ENCODE measurements around the gene ALK. TPM values are rescaled to one million over a fixed set of nuclear protein-coding genes. Genes with fewer than 3 reads are reported as not detected.

Gene ALK
- total and polyA plus RNA-seq, 10 of the 15 experiments (the other 5 are each of a cell fraction or from before 2014, with no cell fraction given) = 0.11 TPM; not detected in 9

DNA sequence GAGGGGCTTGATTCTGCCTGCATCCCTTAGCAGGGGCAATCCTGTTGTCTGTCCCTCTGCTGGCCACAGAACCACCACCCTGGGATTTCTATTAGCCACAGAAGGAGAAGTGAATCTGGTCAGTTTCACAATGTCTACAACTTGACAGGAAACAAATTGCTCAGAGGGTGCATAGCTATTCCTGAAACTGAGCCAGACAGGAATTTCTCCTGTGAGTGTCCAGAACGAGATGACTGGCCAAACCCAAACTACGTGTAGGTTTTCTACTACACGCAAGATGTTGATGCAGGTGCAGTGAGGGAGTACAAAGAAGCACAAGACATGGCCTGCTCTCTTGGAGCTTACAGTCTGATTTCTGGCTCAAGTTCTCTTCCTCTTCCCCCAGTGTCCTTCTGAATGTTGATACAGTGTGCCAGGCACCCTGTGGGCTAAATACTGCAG, 604.3 kb downstream of the ALK start (continued):
- TF ChIP-seq, protein P1, sequence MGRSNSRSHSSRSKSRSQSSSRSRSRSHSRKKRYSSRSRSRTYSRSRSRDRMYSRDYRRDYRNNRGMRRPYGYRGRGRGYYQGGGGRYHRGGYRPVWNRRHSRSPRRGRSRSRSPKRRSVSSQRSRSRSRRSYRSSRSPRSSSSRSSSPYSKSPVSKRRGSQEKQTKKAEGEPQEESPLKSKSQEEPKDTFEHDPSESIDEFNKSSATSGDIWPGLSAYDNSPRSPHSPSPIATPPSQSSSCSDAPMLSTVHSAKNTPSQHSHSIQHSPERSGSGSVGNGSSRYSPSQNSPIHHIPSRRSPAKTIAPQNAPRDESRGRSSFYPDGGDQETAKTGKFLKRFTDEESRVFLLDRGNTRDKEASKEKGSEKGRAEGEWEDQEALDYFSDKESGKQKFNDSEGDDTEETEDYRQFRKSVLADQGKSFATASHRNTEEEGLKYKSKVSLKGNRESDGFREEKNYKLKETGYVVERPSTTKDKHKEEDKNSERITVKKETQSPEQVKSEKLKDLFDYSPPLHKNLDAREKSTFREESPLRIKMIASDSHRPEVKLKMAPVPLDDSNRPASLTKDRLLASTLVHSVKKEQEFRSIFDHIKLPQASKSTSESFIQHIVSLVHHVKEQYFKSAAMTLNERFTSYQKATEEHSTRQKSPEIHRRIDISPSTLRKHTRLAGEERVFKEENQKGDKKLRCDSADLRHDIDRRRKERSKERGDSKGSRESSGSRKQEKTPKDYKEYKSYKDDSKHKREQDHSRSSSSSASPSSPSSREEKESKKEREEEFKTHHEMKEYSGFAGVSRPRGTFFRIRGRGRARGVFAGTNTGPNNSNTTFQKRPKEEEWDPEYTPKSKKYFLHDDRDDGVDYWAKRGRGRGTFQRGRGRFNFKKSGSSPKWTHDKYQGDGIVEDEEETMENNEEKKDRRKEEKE (IDR thresholded peaks at IDR 0.05) = no peak
- TF ChIP-seq SIN3A (IDR thresholded peaks at IDR 0.05; ENCODE audit: low read depth, low read length) (no peak), GABPA (IDR thresholded peaks at IDR 0.05; ENCODE audit: low read depth) (no peak), NR2C2 (IDR thresholded peaks at IDR 0.05; ENCODE audit: borderline replicate concordance, control insufficient read depth, insufficient read length, low read depth) (no peak), ATF7 (IDR thresholded peaks at IDR 0.05; ENCODE audit: low read depth) (no peak), NFYA (IDR thresholded peaks at IDR 0.05; ENCODE audit: borderline replicate concordance, low read depth, low read length) (no peak), ATF2 (IDR thresholded peaks at IDR 0.05; ENCODE audit: low read length) (peak; percentile 90), RBBP5 (conservative IDR thresholded peaks at IDR 0.05) (no peak), SMAD1 (IDR thresholded peaks at IDR 0.05; ENCODE audit: low read depth, partially characterized antibody) (no peak), SREBF1 (IDR thresholded peaks at IDR 0.05; ENCODE audit: low read length) (no peak), ZNF687 (IDR thresholded peaks at IDR 0.05) (no peak), BACH1 (IDR thresholded peaks at IDR 0.05; ENCODE audit: borderline replicate concordance) (no peak), FOXK2 (IDR thresholded peaks at IDR 0.05) (no peak), ZBTB11 (CRISPR knock-in tag; IDR thresholded peaks at IDR 0.05) (no peak), EZH2 (IDR thresholded peaks at IDR 0.05; ENCODE audit: borderline replicate concordance, control insufficient read depth, low read depth, low read length) (no peak)
- TF ChIP-seq, protein P2, sequence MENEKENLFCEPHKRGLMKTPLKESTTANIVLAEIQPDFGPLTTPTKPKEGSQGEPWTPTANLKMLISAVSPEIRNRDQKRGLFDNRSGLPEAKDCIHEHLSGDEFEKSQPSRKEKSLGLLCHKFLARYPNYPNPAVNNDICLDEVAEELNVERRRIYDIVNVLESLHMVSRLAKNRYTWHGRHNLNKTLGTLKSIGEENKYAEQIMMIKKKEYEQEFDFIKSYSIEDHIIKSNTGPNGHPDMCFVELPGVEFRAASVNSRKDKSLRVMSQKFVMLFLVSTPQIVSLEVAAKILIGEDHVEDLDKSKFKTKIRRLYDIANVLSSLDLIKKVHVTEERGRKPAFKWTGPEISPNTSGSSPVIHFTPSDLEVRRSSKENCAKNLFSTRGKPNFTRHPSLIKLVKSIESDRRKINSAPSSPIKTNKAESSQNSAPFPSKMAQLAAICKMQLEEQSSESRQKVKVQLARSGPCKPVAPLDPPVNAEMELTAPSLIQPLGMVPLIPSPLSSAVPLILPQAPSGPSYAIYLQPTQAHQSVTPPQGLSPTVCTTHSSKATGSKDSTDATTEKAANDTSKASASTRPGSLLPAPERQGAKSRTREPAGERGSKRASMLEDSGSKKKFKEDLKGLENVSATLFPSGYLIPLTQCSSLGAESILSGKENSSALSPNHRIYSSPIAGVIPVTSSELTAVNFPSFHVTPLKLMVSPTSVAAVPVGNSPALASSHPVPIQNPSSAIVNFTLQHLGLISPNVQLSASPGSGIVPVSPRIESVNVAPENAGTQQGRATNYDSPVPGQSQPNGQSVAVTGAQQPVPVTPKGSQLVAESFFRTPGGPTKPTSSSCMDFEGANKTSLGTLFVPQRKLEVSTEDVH (IDR thresholded peaks at IDR 0.05; ENCODE audit: low read depth, partially characterized antibody) = no peak

Measured in GM12878 (cell line).